KBM-7 (cell line): ENCODE data around the gene SNTG2.

Source experiments
- DNase-seq: peaks from one replicate; pipeline ENCODE4 v3.0.0-alpha.2; 2015
- in situ Hi-C: fragments of 300-500 bp; cut with MboI; formaldehyde crosslinking; loops from 2 replicates; pipeline ENCODE4 v1.14.3; 2020; ENCODE audit warnings: low sequenced_read_pairs, low pct_unique_long_range_greater_than_20kb, mixed read lengths

The SNTG2 gene

GRCh38 chr2:1272835-1273234, 322.2 kb downstream of the SNTG2 start:
- in situ Hi-C loops, result no loop called here
- DNase-seq, result no peak

- in situ Hi-C loops, result no loop called here
- DNase-seq, result no peak
Observed at GRCh38 chr2:1277634-1278033, 327.0 kb downstream of the SNTG2 start.

- DNase-seq, result no peak
- in situ Hi-C loops, result no loop called here
Observed at GRCh38 chr2:1278125-1278524, 327.5 kb downstream of the SNTG2 start.

GRCh38 chr2:1278861-1279260, 328.2 kb downstream of the SNTG2 start:
- no peak for DNase-seq
- in situ Hi-C loops, result no loop called here

GRCh38 chr2:1282552-1282951, 331.9 kb downstream of the SNTG2 start:
- in situ Hi-C loops, result no loop called here
- DNase-seq, result no peak

GRCh38 chr2:1283020-1283801, 332.6 kb downstream of the SNTG2 start:
- in situ Hi-C loops, result no loop called here
- no peak for DNase-seq

GRCh38 chr2:1283871-1284270, 333.2 kb downstream of the SNTG2 start:
- in situ Hi-C loops, result no loop called here
- no peak for DNase-seq

GRCh38 chr2:1286929-1287328, 336.3 kb downstream of the SNTG2 start:
- in situ Hi-C loops, result no loop called here
- no peak for DNase-seq

- no peak for DNase-seq
- in situ Hi-C loops, result no loop called here
Observed at GRCh38 chr2:1287427-1287826, 336.8 kb downstream of the SNTG2 start.

GRCh38 chr2:1294900-1295299, 344.3 kb downstream of the SNTG2 start:
- no peak for DNase-seq

GRCh38 chr2:1295740-1296139, 345.1 kb downstream of the SNTG2 start:
- in situ Hi-C loops, result no loop called here
- no peak for DNase-seq

More at GRCh38 chr2:1294900-1295299, 344.3 kb downstream of the SNTG2 start:
- in situ Hi-C loops, result no loop called here

- in situ Hi-C loops, result no loop called here
Observed at GRCh38 chr2:1297372-1298159, 346.9 kb downstream of the SNTG2 start.

GRCh38 chr2:1299043-1299442, 348.4 kb downstream of the SNTG2 start:
- DNase-seq, result no peak
- in situ Hi-C loops, result no loop called here

More at GRCh38 chr2:1297372-1298159, 346.9 kb downstream of the SNTG2 start:
- no peak for DNase-seq

GRCh38 chr2:1300284-1300683, 349.6 kb downstream of the SNTG2 start:
- in situ Hi-C loops, result no loop called here

GRCh38 chr2:1301056-1301455, 350.4 kb downstream of the SNTG2 start:
- DNase-seq, result no peak
- in situ Hi-C loops, result no loop called here

More at GRCh38 chr2:1300284-1300683, 349.6 kb downstream of the SNTG2 start:
- no peak for DNase-seq

- DNase-seq, result no peak
- in situ Hi-C loops, result no loop called here
Observed at GRCh38 chr2:1305342-1306013, 354.8 kb downstream of the SNTG2 start.

GRCh38 chr2:1306014-1306686, 355.5 kb downstream of the SNTG2 start:
- in situ Hi-C loops, result no loop called here
- DNase-seq, result no peak

- in situ Hi-C loops, result no loop called here
- DNase-seq, result no peak
Observed at GRCh38 chr2:1306687-1307516, 356.3 kb downstream of the SNTG2 start.

GRCh38 chr2:1307670-1308069, 357.0 kb downstream of the SNTG2 start:
- DNase-seq, result no peak
- in situ Hi-C loops, result no loop called here
